DOHH2 (cell line): ENCODE data around the gene GATM.
A peak's percentile ranks its signal among the peaks of the same experiment; 100 is the strongest.

Experiments used
- H3F3A ChIP-seq: fragments of 200-600 bp; sonication (generic), shearing (Covaris generic); 2 replicates; pipeline ENCODE4 v1.6.0; 2016; ENCODE audit warnings: antibody characterized with exemption, mild to moderate bottlenecking; ENCODE audit not compliant: control insufficient read depth, insufficient read depth
- H3K27ac ChIP-seq: fragments of 200-600 bp; sonication (generic); 2 replicates; pipeline ENCODE4 v1.5.1; 2014; ENCODE audit warnings: low read depth, mild to moderate bottlenecking, low read length, moderate library complexity
- H3K27me3 ChIP-seq: fragments of 200-600 bp; sonication (generic); 2 replicates; pipeline ENCODE4 v1.6.1; 2014; ENCODE audit warnings: mild to moderate bottlenecking, low read length, mixed read lengths; ENCODE audit not compliant: control insufficient read depth
- H3K36me3 ChIP-seq: fragments of 200-600 bp; sonication (generic); 2 replicates; pipeline ENCODE4 v1.6.1; 2014; ENCODE audit warnings: mild to moderate bottlenecking, low read length, moderate library complexity, mixed read lengths; ENCODE audit not compliant: control insufficient read depth
- H3K4me1 ChIP-seq: fragments of 200-600 bp; sonication (generic); 2 replicates; pipeline ENCODE4 v1.6.1; 2014; ENCODE audit warnings: mild to moderate bottlenecking, low read length, mixed read lengths; ENCODE audit not compliant: control insufficient read depth
- H3K4me2 ChIP-seq: fragments of 200-600 bp; sonication (generic); 2 replicates; pipeline ENCODE4 v1.6.0; 2014; ENCODE audit warnings: mild to moderate bottlenecking, low read length, moderate library complexity
- H3K4me3 ChIP-seq: fragments of 200-600 bp; sonication (generic); 2 replicates; pipeline ENCODE4 v1.5.1; 2014; ENCODE audit warnings: mild to moderate bottlenecking, low read length, mixed read lengths
- H3K79me2 ChIP-seq: fragments of 200-600 bp; sonication (generic); 2 replicates; pipeline ENCODE4 v1.6.1; 2014; ENCODE audit warnings: mild to moderate bottlenecking, low read length, mixed read lengths; ENCODE audit not compliant: control insufficient read depth
- H3K9me2 ChIP-seq: fragments of 200-600 bp; sonication (generic); replicated peaks from 2 replicates; pipeline ENCODE4 v1.6.1; 2014; ENCODE audit warnings: mild to moderate bottlenecking, low read length, mixed read lengths; ENCODE audit not compliant: control insufficient read depth
- H3K9me3 ChIP-seq: fragments of 200-600 bp; sonication (generic); 2 replicates; pipeline ENCODE4 v1.6.1; 2014; ENCODE audit warnings: antibody characterized with exemption, low read length, mixed read lengths; ENCODE audit not compliant: control insufficient read depth, insufficient read depth
- H4K20me1 ChIP-seq: fragments of 200-600 bp; sonication (generic); 2 replicates; pipeline ENCODE4 v1.6.0; 2014; ENCODE audit warnings: low read depth, mild to moderate bottlenecking, antibody characterized with exemption, low read length, moderate library complexity; ENCODE audit not compliant: control insufficient read depth, insufficient read depth
- EZH2phosphoT487 ChIP-seq: fragments of 200-600 bp; sonication (generic); IDR thresholded peaks from 2 replicates; pipeline ENCODE4 v1.6.1; 2017; ENCODE audit warnings: borderline replicate concordance, mild to moderate bottlenecking, antibody characterized with exemption, low read length, moderate library complexity, mixed read lengths
- TF ChIP-seq, protein P1 (sequence below): fragments of 200-600 bp; sonication (generic); IDR thresholded peaks from one replicate; pipeline ENCODE4 v1.5.1; 2014; ENCODE audit warnings: antibody characterized with exemption, mild to moderate bottlenecking, low read depth, low read length; ENCODE audit not compliant: poor library complexity, severe bottlenecking

GATM gene

DNA sequence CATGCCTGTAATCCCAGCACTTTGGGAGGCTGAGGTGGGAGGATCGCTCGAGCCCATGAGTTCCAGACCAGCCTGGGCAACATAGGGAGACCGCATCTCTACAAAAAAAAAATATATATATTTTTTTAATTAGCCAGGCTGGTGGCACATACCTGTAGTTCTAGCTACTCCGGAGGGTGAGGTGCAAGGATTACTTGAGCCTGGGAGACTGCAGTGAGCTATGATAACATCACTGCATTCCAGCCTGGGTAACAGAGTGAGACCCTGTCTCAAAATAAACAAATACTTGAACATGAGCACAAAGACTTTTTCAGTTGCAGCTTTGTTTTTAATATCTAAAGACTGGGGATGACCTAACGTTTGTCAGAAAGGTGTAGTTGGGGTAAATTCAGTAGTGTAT lies 31.3 kb upstream of the GATM start:
- H3K36me3 ChIP-seq, result peaks cover 87% of the 10 kb centered on the region

DNA sequence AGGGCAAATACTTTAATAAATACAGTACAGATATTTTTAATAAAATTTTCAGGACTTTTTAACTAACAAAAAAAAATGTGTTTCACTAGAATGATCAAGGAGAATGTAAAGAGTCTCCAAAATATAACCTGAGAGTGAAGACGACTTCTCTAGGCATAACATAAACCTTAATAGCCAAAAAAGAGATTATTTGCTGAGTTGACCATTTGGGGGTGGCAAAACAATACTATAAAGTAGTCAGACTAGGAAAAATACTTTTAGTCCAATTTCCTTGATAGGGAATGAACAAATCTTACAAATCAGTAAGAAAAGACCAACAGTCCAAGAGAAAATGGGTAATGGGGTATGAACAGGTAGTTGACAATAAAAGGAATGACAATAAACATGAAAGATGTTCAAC lies 29.4 kb upstream of the GATM start:
- Histone ChIP-seq H4K20me1 (peaks cover 4% of the 10 kb centered on the region), H3K27me3 (no peaks in the 10 kb centered on the region), H3K4me1 (peaks cover 15% of the 10 kb centered on the region), H3K79me2 (peaks cover 43% of the 10 kb centered on the region), H3K9me2 (no peaks in the 10 kb centered on the region), H3K9me3 (no peaks in the 10 kb centered on the region), H3K27ac (no peak overlapping the region), H3F3A (0 out of 2 replicates have a peak, but pooled peaks cover 5% of the 10 kb centered on the region), H3K4me3 (no peak overlapping the region), H3K36me3 (peaks cover 86% of the 10 kb centered on the region), H3K4me2 (no peak overlapping the region)
- TF ChIP-seq, protein P1, sequence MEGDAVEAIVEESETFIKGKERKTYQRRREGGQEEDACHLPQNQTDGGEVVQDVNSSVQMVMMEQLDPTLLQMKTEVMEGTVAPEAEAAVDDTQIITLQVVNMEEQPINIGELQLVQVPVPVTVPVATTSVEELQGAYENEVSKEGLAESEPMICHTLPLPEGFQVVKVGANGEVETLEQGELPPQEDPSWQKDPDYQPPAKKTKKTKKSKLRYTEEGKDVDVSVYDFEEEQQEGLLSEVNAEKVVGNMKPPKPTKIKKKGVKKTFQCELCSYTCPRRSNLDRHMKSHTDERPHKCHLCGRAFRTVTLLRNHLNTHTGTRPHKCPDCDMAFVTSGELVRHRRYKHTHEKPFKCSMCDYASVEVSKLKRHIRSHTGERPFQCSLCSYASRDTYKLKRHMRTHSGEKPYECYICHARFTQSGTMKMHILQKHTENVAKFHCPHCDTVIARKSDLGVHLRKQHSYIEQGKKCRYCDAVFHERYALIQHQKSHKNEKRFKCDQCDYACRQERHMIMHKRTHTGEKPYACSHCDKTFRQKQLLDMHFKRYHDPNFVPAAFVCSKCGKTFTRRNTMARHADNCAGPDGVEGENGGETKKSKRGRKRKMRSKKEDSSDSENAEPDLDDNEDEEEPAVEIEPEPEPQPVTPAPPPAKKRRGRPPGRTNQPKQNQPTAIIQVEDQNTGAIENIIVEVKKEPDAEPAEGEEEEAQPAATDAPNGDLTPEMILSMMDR, result no peak
- no peak for TF ChIP-seq EZH2phosphoT487

More for the DNA sequence above, 31.3 kb upstream of the GATM start:
- peaks cover 25% of the 10 kb centered on the region for H3K79me2 ChIP-seq
- H4K20me1 ChIP-seq, result no peaks in the 10 kb centered on the region; the same call in 1 of the 2 replicates
- TF ChIP-seq, protein P1, result no peak
- no peak for TF ChIP-seq EZH2phosphoT487
- no peaks in the 10 kb centered on the region for H3K9me3 ChIP-seq
- H3K4me3 ChIP-seq, result no peak overlapping the region
- H3F3A ChIP-seq, result 0 out of 2 replicates have a peak, but pooled peaks cover 5% of the 10 kb centered on the region
- no peaks in the 10 kb centered on the region for H3K9me2 ChIP-seq
- no peaks in the 10 kb centered on the region for H3K27me3 ChIP-seq
- peaks cover 7% of the 10 kb centered on the region for H3K4me1 ChIP-seq
- no peak overlapping the region for H3K27ac ChIP-seq
- H3K4me2 ChIP-seq, result no peak overlapping the region

DNA sequence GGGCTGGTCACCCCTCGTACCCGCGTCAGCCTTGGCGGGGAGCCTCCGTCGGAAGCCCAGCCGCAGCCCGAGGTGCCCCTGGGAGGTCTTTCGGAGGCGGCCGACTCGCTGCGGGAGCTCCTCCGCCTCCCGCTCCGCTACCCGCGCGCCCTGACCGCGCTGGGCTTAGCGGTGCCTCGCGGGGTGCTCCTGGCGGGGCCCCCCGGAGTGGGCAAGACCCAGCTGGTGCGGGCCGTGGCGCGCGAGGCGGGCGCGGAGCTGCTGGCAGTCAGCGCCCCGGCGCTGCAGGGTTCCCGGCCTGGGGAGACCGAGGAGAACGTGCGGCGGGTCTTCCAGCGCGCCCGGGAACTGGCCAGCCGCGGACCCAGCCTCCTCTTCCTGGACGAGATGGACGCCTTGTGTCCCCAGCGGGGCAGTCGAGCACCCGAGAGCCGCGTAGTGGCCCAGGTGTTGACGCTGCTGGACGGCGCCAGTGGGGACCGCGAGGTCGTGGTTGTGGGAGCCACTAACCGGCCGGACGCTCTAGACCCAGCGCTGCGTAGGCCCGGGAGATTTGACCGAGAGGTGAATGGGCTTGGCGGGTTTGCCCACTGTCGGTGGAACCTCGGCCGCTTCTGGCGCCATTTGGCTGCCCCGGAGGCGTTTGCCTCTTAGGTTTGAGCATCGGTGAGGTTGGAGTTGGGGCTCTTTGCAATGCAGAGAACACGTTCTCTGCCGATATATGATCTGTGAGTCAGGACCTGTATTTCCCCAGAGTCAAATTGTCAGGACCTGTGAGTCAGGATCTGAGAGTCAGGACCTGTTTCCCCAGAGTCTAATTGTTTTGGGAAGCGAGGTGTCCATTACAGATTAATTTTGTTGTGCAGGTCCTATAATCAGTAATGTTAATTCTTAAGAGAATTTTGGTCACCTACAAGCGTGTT lies 24.9 kb upstream of the GATM start:
- Histone ChIP-seq H3K9me3 (no peaks in the 10 kb centered on the region), H3F3A (peaks cover 4% of the 10 kb centered on the region; the same call in 1 of the 2 replicates), H3K4me1 (peaks cover 32% of the 10 kb centered on the region), H3K27ac (peak overlapping the region; percentile 64), H3K4me2 (peak overlapping the region; percentile 70), H3K27me3 (no peaks in the 10 kb centered on the region), H3K4me3 (peak overlapping the region; percentile 92), H3K9me2 (no peaks in the 10 kb centered on the region), H3K36me3 (peaks cover 53% of the 10 kb centered on the region), H3K79me2 (peaks cover 60% of the 10 kb centered on the region), H4K20me1 (peaks cover 4% of the 10 kb centered on the region)
- TF ChIP-seq EZH2phosphoT487, result no peak
- TF ChIP-seq, protein P1, result no peak
